Cardiac fibroblast (primary cell): ENCODE measurements around the gene C1QTNF6.
A peak's percentile ranks its signal among the peaks of the same experiment; 100 is the strongest.

ENCODE experiments used
- DNase-seq, 2 donors: peaks; one replicate each; pipeline versions ENCODE4 v3.0.0 to v3.0.0-alpha.2; 2010; ENCODE audit warnings: low read depth in 2 of 2
- H3K4me3 ChIP-seq, 2 donors: replicated peaks in 1 of 2; 1 replicate in 1 of 2; 2 replicates in 1 of 2; pipeline ENCODE4 v1.5.1; 2011; ENCODE audit warnings: low read depth in 2 of 2, low read length in 2 of 2, mild to moderate bottlenecking in 2 of 2, moderate library complexity in 1 of 2
- CTCF ChIP-seq: IDR thresholded peaks from one replicate; pipeline ENCODE4 v1.5.1; 2011; ENCODE audit warnings: low read depth, mild to moderate bottlenecking, low read length, inconsistent platforms

C1QTNF6 gene

GRCh38 chr22:37194750-37195149 is 6.7 kb upstream of the C1QTNF6 start:
- TF ChIP-seq CTCF, result no peak
- no peak overlapping the region for H3K4me3 ChIP-seq
- DNase-seq, result no peak

- peak; percentile 61 to 79 for DNase-seq
- no peak for TF ChIP-seq CTCF
- H3K4me3 ChIP-seq, result no peak overlapping the region
Measured at GRCh38 chr22:37193629-37194191, 5.7 kb upstream of the C1QTNF6 start.

GRCh38 chr22:37192741-37193140 is 4.7 kb upstream of the C1QTNF6 start:
- TF ChIP-seq CTCF, result no peak
- no peak for DNase-seq
- H3K4me3 ChIP-seq, result no peak overlapping the region

- TF ChIP-seq CTCF, result no peak
- no peak overlapping the region for H3K4me3 ChIP-seq
- no peak for DNase-seq
Measured at GRCh38 chr22:37192204-37192603, 4.2 kb upstream of the C1QTNF6 start.

- no peak overlapping the region for H3K4me3 ChIP-seq
- no peak for DNase-seq
- TF ChIP-seq CTCF, result no peak
Measured at GRCh38 chr22:37190262-37190780, 2.3 kb upstream of the C1QTNF6 start.

- peak; percentile 58 to 83 for DNase-seq
- H3K4me3 ChIP-seq, result no peak overlapping the region
- no peak for TF ChIP-seq CTCF
Measured at GRCh38 chr22:37188901-37189466, 937 bp upstream of the C1QTNF6 start.

- H3K4me3 ChIP-seq, result peak overlapping the region; percentile 56 to 65
- peak; percentile 52 to 55 for DNase-seq
- TF ChIP-seq CTCF, result no peak
Measured at GRCh38 chr22:37187552-37187890, 526 bp downstream of the C1QTNF6 start.
